GM12878 (cell line): ENCODE data around the gene CACNA2D2. TPM values are rescaled to one million over a fixed set of nuclear protein-coding genes. Genes with fewer than 3 reads are reported as not detected.

Experiments
- ATAC-seq: fragments of 200-7000 bp; cut with Tn5 transposase; 3 replicates; pipeline ENCODE4 v1.9.1; 2020; ENCODE audit warnings: mild to moderate bottlenecking, moderate library complexity
- BruUV-seq: library from RNA; stranded (reverse); fragments of 400-500 nt; replicated peaks from 2 replicates; lab custom pipeline; 2021; lab: Mats Ljungman, UMichigan
- CTCF ChIA-PET: fragments of 300-600 bp; sonication (Branson Sonifier 250); formaldehyde crosslinking; extraction: SDS; loops from one replicate; lab custom pipeline; 2021; ENCODE audit warnings: inconsistent platforms; lab: Yijun Ruan, JAX
- POLR2A ChIA-PET: fragments of 350-600 bp; formaldehyde crosslinking; extraction: SDS; loops from one replicate; lab custom pipeline; 2021; ENCODE audit warnings: inconsistent platforms; lab: Charles Lee
- RAD21 ChIA-PET: fragments of 300-600 bp; sonication (Branson Sonifier 250); formaldehyde crosslinking; loops from one replicate; lab custom pipeline; 2023; ENCODE audit warnings: antibody characterized with exemption; ENCODE audit not compliant: unreplicated experiment; lab: Charles Lee
- SMC1A ChIA-PET: fragments of 300-600 bp; sonication (Branson Sonifier 250); formaldehyde crosslinking; loops from one replicate; lab custom pipeline; 2023; ENCODE audit not compliant: unreplicated experiment, uncharacterized antibody; lab: Charles Lee
- DNase-seq: peaks from one replicate; pipeline ENCODE4 v3.0.0-alpha.2; 2011; ENCODE audit warnings: low read depth, low spot score
- FAIRE-seq: peaks from 3 replicates; lab custom pipeline; 2011; peaks lifted over from hg19 to GRCh38; lab: Jason Lieb, UNC
- H2AFZ ChIP-seq: 2 replicates; pipeline ENCODE4 v1.6.0; 2011; ENCODE audit warnings: low read depth, low read length, control low read depth; ENCODE audit not compliant: control insufficient read depth
- H3K27ac ChIP-seq: 2 replicates; pipeline ENCODE4 v1.5.1; 2011; ENCODE audit warnings: control low read depth; ENCODE audit not compliant: control insufficient read depth, insufficient read depth
- H3K27me3 ChIP-seq, 2 experiments: replicated peaks in 1 of 2; 2 replicates each; pipeline versions ENCODE4 v1.6.0 to v1.6.1; 2011; ENCODE audit warnings: low read length in 1 of 2; ENCODE audit not compliant: control insufficient read depth in 2 of 2, insufficient read depth in 2 of 2
- H3K36me3 ChIP-seq, 2 experiments: 2 replicates each; pipeline ENCODE4 v1.5.1; 2011; ENCODE audit warnings: low read length in 1 of 2; ENCODE audit not compliant: control insufficient read depth in 2 of 2, insufficient read depth in 2 of 2
- H3K4me1 ChIP-seq: 2 replicates; pipeline ENCODE4 v1.6.1; 2011; ENCODE audit warnings: mild to moderate bottlenecking, low read length, moderate library complexity, mixed read lengths; ENCODE audit not compliant: control insufficient read depth, insufficient read depth
- H3K4me2 ChIP-seq: 2 replicates; pipeline ENCODE4 v1.6.0; 2011; ENCODE audit warnings: control low read depth; ENCODE audit not compliant: control insufficient read depth, insufficient read depth
- H3K4me3 ChIP-seq: fragments of 200-600 bp; sonication (generic); 2 replicates; pipeline ENCODE4 v1.5.1; 2016
- H3K79me2 ChIP-seq: 2 replicates; pipeline ENCODE4 v1.6.0; 2011; ENCODE audit warnings: low read length; ENCODE audit not compliant: control insufficient read depth, insufficient read depth
- H3K9ac ChIP-seq: 2 replicates; pipeline ENCODE4 v1.8.0; 2011; ENCODE audit warnings: low read length, control low read depth, mixed read lengths; ENCODE audit not compliant: control insufficient read depth, insufficient read depth
- H3K9me3 ChIP-seq: replicated peaks from 3 replicates; pipeline ENCODE4 v1.5.1; 2011; ENCODE audit warnings: mild to moderate bottlenecking, low read length; ENCODE audit not compliant: control insufficient read depth, insufficient read depth
- H4K20me1 ChIP-seq: 2 replicates; pipeline ENCODE4 v1.6.0; 2011; ENCODE audit not compliant: control insufficient read depth, insufficient read depth
- FOXM1 ChIP-seq: IDR thresholded peaks from 2 replicates; pipeline ENCODE4 v1.6.1; 2012; ENCODE audit warnings: low read depth, mild to moderate bottlenecking, inconsistent platforms, low read length, moderate library complexity
- MEF2B ChIP-seq: fragments of 450-650 bp; IDR thresholded peaks from 2 replicates; pipeline ENCODE4 v1.6.1; 2018; ENCODE audit warnings: mild to moderate bottlenecking, moderate library complexity; ENCODE audit not compliant: partially characterized antibody, poor library complexity, severe bottlenecking
- MTA3 ChIP-seq: IDR thresholded peaks from 2 replicates; pipeline ENCODE4 v1.6.1; 2012; ENCODE audit warnings: low read length, inconsistent platforms, borderline replicate concordance
- MYC ChIP-seq: IDR thresholded peaks from 2 replicates; pipeline ENCODE4 v1.6.1; 2011; ENCODE audit warnings: mild to moderate bottlenecking, low read length, moderate library complexity, inconsistent platforms; ENCODE audit not compliant: insufficient read depth, insufficient replicate concordance, insufficient read length, severe bottlenecking
- NR2C1 ChIP-seq: fragments of 450-650 bp; IDR thresholded peaks from 2 replicates; pipeline ENCODE4 v1.6.1; 2017; ENCODE audit warnings: antibody characterized with exemption, mild to moderate bottlenecking, moderate library complexity
- NR2C2 ChIP-seq: IDR thresholded peaks from 2 replicates; pipeline ENCODE4 v1.6.1; 2011; ENCODE audit warnings: borderline replicate concordance, low read depth; ENCODE audit not compliant: control insufficient read depth, insufficient read length
- RELA ChIP-seq: fragments of 450-650 bp; IDR thresholded peaks from 2 replicates; pipeline ENCODE4 v1.8.0; 2014; ENCODE audit warnings: borderline replicate concordance; ENCODE audit not compliant: partially characterized antibody
- RFX5 ChIP-seq: IDR thresholded peaks from 2 replicates; pipeline ENCODE4 v1.6.1; 2011; ENCODE audit warnings: low read depth, low read length, improper control_type of control experiment
- SMARCA5 ChIP-seq: fragments of 450-650 bp; IDR thresholded peaks from 2 replicates; pipeline ENCODE4 v1.6.1; 2017; ENCODE audit warnings: mild to moderate bottlenecking
- SP1 ChIP-seq: IDR thresholded peaks from one replicate; pipeline ENCODE4 v1.6.1; 2011; ENCODE audit warnings: low read depth, low read length
- WGBS: methylation state at CpG from one replicate; pipeline ENCODE4 v1.1.6; 2016; ENCODE audit warnings: low lambda C conversion rate; ENCODE audit not compliant: insufficient replicate concordance, insufficient coverage; ENCODE audit errors: missing lambda C conversion rate; 5-methylcytosine and 5-hydroxymethylcytosine counted together
- in situ Hi-C: fragments of 300-500 bp; cut with MboI; formaldehyde crosslinking; loops from 9 replicates; pipeline ENCODE4 v1.14.3; 2018; ENCODE audit warnings: mixed read lengths
- intact Hi-C: fragments of 100-400 bp; cut with micrococcal nuclease; formaldehyde crosslinking; loops from one replicate; pipeline ENCODE4 v1.14.2; 2022; ENCODE audit not compliant: unreplicated experiment
- polyA plus RNA-seq, 11 experiments: library from polyadenylated mRNA; depleted of rRNA in 4 of 11; unstranded in 6 of 11; stranded (reverse) in 5 of 11; fragments of >200 nt; fragmentation: Nextera tagmentation in 4 of 11; fragmentation: Illumina TruSeq in 1 of 11; extraction: Ambion mirVana in 4 of 11; extraction: Trizol in 1 of 11; gene quantifications; 1 replicate in 1 of 11; 2 replicates in 10 of 11; pipeline versions ENCODE4 v1.2.1 to v1.2.3, GENCODE V29; 2011 to 2016; ENCODE audit warnings: inconsistent platforms in 2 of 11, missing spikeins in 2 of 11, low read depth in 1 of 11
- total RNA-seq, 4 experiments: library from RNA; depleted of rRNA in 3 of 4; stranded (reverse); fragments of >200 nt in 3 of 4; fragmentation: Illumina TruSeq in 1 of 4; extraction: Trizol in 1 of 4; gene quantifications; 2 replicates each; pipeline versions ENCODE4 v1.2.1 to v1.2.3, GENCODE V29; 2013 to 2021
- TF ChIP-seq, protein P1 (sequence below): fragments of 150-350 bp; IDR thresholded peaks from 2 replicates; pipeline ENCODE4 v1.6.1; 2016; ENCODE audit warnings: low read depth, low read length
- TF ChIP-seq, protein P2 (sequence below): IDR thresholded peaks from 2 replicates; pipeline ENCODE4 v1.6.1; 2011; ENCODE audit warnings: borderline replicate concordance, low read depth, mild to moderate bottlenecking, moderate library complexity, mixed read lengths, low read length; ENCODE audit not compliant: insufficient read depth; ENCODE audit errors: extremely low read length
- TF ChIP-seq, protein P3 (sequence below): fragments of 450-650 bp; IDR thresholded peaks from 2 replicates; pipeline ENCODE4 v1.6.1; 2016; ENCODE audit warnings: mild to moderate bottlenecking
- TF ChIP-seq, protein P4 (sequence below): IDR thresholded peaks from 2 replicates; pipeline ENCODE4 v1.6.1; 2011; ENCODE audit warnings: borderline replicate concordance, low read depth, mild to moderate bottlenecking, moderate library complexity, low read length; ENCODE audit not compliant: insufficient read depth, poor library complexity, severe bottlenecking

CACNA2D2 gene
- total and polyA plus RNA-seq, 10 of the 15 experiments (the other 5 are each of a cell fraction or from before 2014, with no cell fraction given), result 0.03 to 0.07 TPM; not detected in 8

DNA sequence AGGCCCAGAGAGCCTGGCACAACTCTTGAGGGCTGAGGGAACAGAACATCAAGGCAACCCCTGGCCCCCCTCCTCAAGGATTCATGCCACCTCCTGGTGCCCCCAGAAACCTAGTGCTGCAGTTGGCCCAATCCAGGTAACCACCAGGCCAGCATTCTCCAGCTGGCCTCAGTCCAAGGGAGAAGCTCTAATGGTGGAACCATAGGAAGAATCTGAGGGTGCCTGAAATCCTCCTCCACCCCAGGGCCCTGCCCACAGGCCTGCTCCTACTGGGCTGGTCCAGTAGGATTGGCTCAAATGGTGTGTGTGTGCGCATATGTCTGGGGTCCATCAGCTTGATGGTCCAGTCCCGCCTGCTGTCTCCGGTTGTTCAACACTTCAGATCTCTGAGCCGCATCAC lies 188.6 kb downstream of the CACNA2D2 start (continued):
- TF ChIP-seq, protein P1, sequence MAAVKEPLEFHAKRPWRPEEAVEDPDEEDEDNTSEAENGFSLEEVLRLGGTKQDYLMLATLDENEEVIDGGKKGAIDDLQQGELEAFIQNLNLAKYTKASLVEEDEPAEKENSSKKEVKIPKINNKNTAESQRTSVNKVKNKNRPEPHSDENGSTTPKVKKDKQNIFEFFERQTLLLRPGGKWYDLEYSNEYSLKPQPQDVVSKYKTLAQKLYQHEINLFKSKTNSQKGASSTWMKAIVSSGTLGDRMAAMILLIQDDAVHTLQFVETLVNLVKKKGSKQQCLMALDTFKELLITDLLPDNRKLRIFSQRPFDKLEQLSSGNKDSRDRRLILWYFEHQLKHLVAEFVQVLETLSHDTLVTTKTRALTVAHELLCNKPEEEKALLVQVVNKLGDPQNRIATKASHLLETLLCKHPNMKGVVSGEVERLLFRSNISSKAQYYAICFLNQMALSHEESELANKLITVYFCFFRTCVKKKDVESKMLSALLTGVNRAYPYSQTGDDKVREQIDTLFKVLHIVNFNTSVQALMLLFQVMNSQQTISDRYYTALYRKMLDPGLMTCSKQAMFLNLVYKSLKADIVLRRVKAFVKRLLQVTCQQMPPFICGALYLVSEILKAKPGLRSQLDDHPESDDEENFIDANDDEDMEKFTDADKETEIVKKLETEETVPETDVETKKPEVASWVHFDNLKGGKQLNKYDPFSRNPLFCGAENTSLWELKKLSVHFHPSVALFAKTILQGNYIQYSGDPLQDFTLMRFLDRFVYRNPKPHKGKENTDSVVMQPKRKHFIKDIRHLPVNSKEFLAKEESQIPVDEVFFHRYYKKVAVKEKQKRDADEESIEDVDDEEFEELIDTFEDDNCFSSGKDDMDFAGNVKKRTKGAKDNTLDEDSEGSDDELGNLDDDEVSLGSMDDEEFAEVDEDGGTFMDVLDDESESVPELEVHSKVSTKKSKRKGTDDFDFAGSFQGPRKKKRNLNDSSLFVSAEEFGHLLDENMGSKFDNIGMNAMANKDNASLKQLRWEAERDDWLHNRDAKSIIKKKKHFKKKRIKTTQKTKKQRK, result no peak
- no peak for TF ChIP-seq SMARCA5
- no peak for TF ChIP-seq SP1
- TF ChIP-seq, protein P2, sequence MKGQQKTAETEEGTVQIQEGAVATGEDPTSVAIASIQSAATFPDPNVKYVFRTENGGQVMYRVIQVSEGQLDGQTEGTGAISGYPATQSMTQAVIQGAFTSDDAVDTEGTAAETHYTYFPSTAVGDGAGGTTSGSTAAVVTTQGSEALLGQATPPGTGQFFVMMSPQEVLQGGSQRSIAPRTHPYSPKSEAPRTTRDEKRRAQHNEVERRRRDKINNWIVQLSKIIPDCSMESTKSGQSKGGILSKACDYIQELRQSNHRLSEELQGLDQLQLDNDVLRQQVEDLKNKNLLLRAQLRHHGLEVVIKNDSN, result no peak
- no peak for TF ChIP-seq NR2C1
- no peak for TF ChIP-seq RFX5
- TF ChIP-seq, all 136 proteins: peak for 0

DNA sequence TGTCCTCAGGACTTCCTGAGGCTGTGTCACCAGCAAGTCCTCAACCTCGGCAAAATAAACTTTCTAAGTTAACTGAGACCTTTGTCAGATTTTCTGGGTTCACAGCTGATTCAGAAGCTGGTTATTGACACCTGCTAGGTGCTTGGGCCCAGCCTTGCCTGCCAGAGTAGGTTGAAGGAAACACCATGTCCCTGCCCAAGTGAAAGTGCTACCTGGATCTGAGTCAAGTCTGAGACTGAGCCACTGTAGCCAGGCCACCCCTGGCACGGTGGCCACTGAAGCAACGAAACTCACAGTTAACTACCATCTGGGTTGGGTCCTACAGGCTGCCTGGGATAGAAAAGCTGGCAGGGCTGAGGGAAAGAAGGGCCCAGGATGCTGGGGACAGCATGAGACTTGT lies 189.1 kb downstream of the CACNA2D2 start:
- H3K27me3 ChIP-seq, result no peaks in the 10 kb centered on the region
- H3K9me3 ChIP-seq, result no peaks in the 10 kb centered on the region
- H3K4me3 ChIP-seq, result no peak overlapping the region
- H4K20me1 ChIP-seq, result no peaks in the 10 kb centered on the region
- no peak for FAIRE-seq
- H3K9ac ChIP-seq, result no peak overlapping the region
- TF ChIP-seq MEF2B, result no peak
- no peak for TF ChIP-seq NR2C2
- no peak for TF ChIP-seq RELA
- TF ChIP-seq FOXM1, result no peak
- TF ChIP-seq, protein P3, sequence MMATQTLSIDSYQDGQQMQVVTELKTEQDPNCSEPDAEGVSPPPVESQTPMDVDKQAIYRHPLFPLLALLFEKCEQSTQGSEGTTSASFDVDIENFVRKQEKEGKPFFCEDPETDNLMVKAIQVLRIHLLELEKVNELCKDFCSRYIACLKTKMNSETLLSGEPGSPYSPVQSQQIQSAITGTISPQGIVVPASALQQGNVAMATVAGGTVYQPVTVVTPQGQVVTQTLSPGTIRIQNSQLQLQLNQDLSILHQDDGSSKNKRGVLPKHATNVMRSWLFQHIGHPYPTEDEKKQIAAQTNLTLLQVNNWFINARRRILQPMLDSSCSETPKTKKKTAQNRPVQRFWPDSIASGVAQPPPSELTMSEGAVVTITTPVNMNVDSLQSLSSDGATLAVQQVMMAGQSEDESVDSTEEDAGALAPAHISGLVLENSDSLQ, result no peak
- TF ChIP-seq, protein P4, sequence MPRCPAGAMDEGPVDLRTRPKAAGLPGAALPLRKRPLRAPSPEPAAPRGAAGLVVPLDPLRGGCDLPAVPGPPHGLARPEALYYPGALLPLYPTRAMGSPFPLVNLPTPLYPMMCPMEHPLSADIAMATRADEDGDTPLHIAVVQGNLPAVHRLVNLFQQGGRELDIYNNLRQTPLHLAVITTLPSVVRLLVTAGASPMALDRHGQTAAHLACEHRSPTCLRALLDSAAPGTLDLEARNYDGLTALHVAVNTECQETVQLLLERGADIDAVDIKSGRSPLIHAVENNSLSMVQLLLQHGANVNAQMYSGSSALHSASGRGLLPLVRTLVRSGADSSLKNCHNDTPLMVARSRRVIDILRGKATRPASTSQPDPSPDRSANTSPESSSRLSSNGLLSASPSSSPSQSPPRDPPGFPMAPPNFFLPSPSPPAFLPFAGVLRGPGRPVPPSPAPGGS, result no peak
- TF ChIP-seq MYC, result no peak
- no peak for TF ChIP-seq MTA3
- TF ChIP-seq, all 136 proteins: peak for 0
- ATAC-seq, result no peak
- Histone ChIP-seq H2AFZ (no peak overlapping the region), H3K27ac (no peak overlapping the region), H3K79me2 (no peaks in the 10 kb centered on the region), H3K4me2 (no peak overlapping the region), H3K4me1 (peaks cover 8% of the 10 kb centered on the region), H3K36me3 (peaks cover 0 to 2% of the 10 kb centered on the region in 2 experiments; a peak in 1 of 4 replicates)
- 40% methylated on average over 3 of the region's 3 CpGs for WGBS
- BruUV-seq, result no TSS peak
- no peak for DNase-seq
- intact Hi-C loops, result no loop called here
- POLR2A ChIA-PET, result no interaction called here
- CTCF ChIA-PET, result interaction anchor here (1.7 kb wide), 1 partner anchor 10 kb away, joined by 8 read pairs; no protein-coding TSS in a partner anchor
- SMC1A ChIA-PET, result no interaction called here
- RAD21 ChIA-PET, result no interaction called here
- in situ Hi-C loops, result no loop called here
